Measurements from ENCODE around the gene ANO2.

GRCh38 chr12:5947006-5947405, 1.9 kb upstream of the ANO2 start:
- no peak for TF ChIP-seq TAF1 (IDR thresholded peaks at IDR 0.05; ENCODE audit: low read depth)
- TF ChIP-seq TEAD4 (IDR thresholded peaks at IDR 0.05): no peak
- no peak for TF ChIP-seq NFIC (IDR thresholded peaks at IDR 0.05)
- no peak for TF ChIP-seq TCF12 (IDR thresholded peaks at IDR 0.05; ENCODE audit: low read depth)
- no peak for TF ChIP-seq EP300 (IDR thresholded peaks at IDR 0.05; ENCODE audit: borderline replicate concordance)
- no peak for TF ChIP-seq REST (IDR thresholded peaks at IDR 0.05; ENCODE audit: low read depth)
- no peak for TF ChIP-seq ZBTB7A (IDR thresholded peaks at IDR 0.05; ENCODE audit: low read depth)
- no peak for TF ChIP-seq CEBPB (IDR thresholded peaks at IDR 0.05)
- no peak for TF ChIP-seq EGR1 (IDR thresholded peaks at IDR 0.05)
- TF ChIP-seq CREB1 (IDR thresholded peaks at IDR 0.05; ENCODE audit: low read depth): no peak
- no peak for TF ChIP-seq YY1 (IDR thresholded peaks at IDR 0.05; ENCODE audit: low read depth)
